Hematopoietic multipotent progenitor cell treated with erythropoietin and hydrocortisone succinate and interleukin-3 and kit ligand, for 8 days (in vitro differentiated cells): ENCODE results near the gene PRSS22.
A peak's percentile ranks its signal among the peaks of the same experiment; 100 is the strongest.

Source experiments
- DNase-seq: peaks from one replicate; pipeline ENCODE4 v3.0.0-alpha.2; 2015

Gene PRSS22

GRCh38 chr16:2848933-2849725 is 8.8 kb downstream of the PRSS22 start:
- DNase-seq: no peak

GRCh38 chr16:2846511-2847310 is 11.3 kb downstream of the PRSS22 start:
- no peak for DNase-seq

GRCh38 chr16:2845116-2845515 is 12.9 kb downstream of the PRSS22 start:
- no peak for DNase-seq

- DNase-seq: no peak
Measured at GRCh38 chr16:2843526-2843925, 14.4 kb downstream of the PRSS22 start.

GRCh38 chr16:2842340-2843000 is 15.5 kb downstream of the PRSS22 start:
- peak; percentile 82 for DNase-seq

- no peak for DNase-seq
Measured at GRCh38 chr16:2841606-2842339, 16.2 kb downstream of the PRSS22 start.

- no peak for DNase-seq
Measured at GRCh38 chr16:2840914-2841313, 17.1 kb downstream of the PRSS22 start.

- DNase-seq: no peak
Measured at GRCh38 chr16:2839650-2840450, 18.1 kb downstream of the PRSS22 start.

GRCh38 chr16:2838928-2839327 is 19.0 kb downstream of the PRSS22 start:
- peak; percentile 67 for DNase-seq

GRCh38 chr16:2836646-2837508 is 21.1 kb downstream of the PRSS22 start:
- DNase-seq: no peak

- DNase-seq: no peak
Measured at GRCh38 chr16:2835638-2836493, 22.1 kb downstream of the PRSS22 start.

- no peak for DNase-seq
Measured at GRCh38 chr16:2834968-2835367, 23.0 kb downstream of the PRSS22 start.

GRCh38 chr16:2833776-2834175 is 24.2 kb downstream of the PRSS22 start:
- DNase-seq: no peak

- no peak for DNase-seq
Measured at GRCh38 chr16:2831203-2831602, 26.8 kb downstream of the PRSS22 start.

- DNase-seq: no peak
Measured at GRCh38 chr16:2830355-2830695, 27.6 kb downstream of the PRSS22 start.

GRCh38 chr16:2829501-2830354 is 28.2 kb downstream of the PRSS22 start, which contains the start of gene ZG16B:
TSS of gene ZG16B (plus strand) at chr16:2830303. CDS start at chr16:2830442, 139 bp downstream.
- DNase-seq: no peak

GRCh38 chr16:2828876-2829430 is 29.0 kb downstream of the PRSS22 start:
- DNase-seq: no peak

- DNase-seq: no peak
Measured at GRCh38 chr16:2828521-2828840, 29.5 kb downstream of the PRSS22 start.
